WTC11 (cell line): ENCODE results near the gene MAML2.

Experiments used
- CTCF ChIP-seq: fragments of 200-600 bp; IDR thresholded peaks from 2 replicates; pipeline ENCODE4 v1.8.0; 2022; ENCODE audit warnings: antibody characterized with exemption
- JUN ChIP-seq: sonication (generic); formaldehyde crosslinking; IDR thresholded peaks from 2 replicates; pipeline ENCODE4 v1.8.0; 2023; ENCODE audit warnings: mild to moderate bottlenecking, missing genetic modification reagents
- ZBTB21 ChIP-seq: sonication (generic); formaldehyde crosslinking; IDR thresholded peaks from 2 replicates; pipeline ENCODE4 v1.8.1; 2023; ENCODE audit warnings: mild to moderate bottlenecking, missing genetic modification reagents, borderline replicate concordance
- TF ChIP-seq, protein P1 (sequence below): sonication (generic); formaldehyde crosslinking; conservative IDR thresholded peaks from 2 replicates; pipeline ENCODE4 v1.8.1; 2022; ENCODE audit warnings: mild to moderate bottlenecking, missing genetic modification reagents
- TF ChIP-seq, protein P2 (sequence below): sonication (generic); formaldehyde crosslinking; IDR thresholded peaks from 2 replicates; pipeline ENCODE4 v1.8.0; 2023; ENCODE audit warnings: mild to moderate bottlenecking, missing genetic modification reagents
- TF ChIP-seq, protein P3 (sequence below): sonication (generic); formaldehyde crosslinking; IDR thresholded peaks from 2 replicates; pipeline ENCODE4 v1.8.1; 2022; ENCODE audit warnings: low read depth, mild to moderate bottlenecking, moderate library complexity, missing genetic modification reagents, borderline replicate concordance

DNA sequence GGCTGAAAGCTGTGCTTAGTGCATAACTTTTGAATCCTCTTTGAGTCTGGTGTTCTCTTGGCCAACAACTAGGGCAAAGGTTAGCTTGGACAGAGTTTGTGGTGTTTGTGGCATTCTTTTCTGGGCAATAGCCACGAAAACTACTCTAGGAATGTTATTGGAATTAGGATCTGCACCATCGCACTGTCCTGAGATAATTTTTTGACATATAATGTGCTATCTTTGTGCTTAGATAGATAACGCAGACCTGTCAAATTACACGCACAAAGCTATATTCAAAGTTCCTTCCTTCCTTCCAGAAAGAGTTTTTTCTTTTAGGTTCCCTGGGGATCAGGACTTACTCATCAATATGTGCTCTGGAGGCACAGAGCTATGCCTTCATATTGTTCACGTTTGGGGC, 252.3 kb downstream of the MAML2 start:
- TF ChIP-seq CTCF, result no peak
- TF ChIP-seq, protein P1, sequence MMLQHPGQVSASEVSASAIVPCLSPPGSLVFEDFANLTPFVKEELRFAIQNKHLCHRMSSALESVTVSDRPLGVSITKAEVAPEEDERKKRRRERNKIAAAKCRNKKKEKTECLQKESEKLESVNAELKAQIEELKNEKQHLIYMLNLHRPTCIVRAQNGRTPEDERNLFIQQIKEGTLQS (CRISPR knock-in tag), result no peak
- TF ChIP-seq, protein P2, sequence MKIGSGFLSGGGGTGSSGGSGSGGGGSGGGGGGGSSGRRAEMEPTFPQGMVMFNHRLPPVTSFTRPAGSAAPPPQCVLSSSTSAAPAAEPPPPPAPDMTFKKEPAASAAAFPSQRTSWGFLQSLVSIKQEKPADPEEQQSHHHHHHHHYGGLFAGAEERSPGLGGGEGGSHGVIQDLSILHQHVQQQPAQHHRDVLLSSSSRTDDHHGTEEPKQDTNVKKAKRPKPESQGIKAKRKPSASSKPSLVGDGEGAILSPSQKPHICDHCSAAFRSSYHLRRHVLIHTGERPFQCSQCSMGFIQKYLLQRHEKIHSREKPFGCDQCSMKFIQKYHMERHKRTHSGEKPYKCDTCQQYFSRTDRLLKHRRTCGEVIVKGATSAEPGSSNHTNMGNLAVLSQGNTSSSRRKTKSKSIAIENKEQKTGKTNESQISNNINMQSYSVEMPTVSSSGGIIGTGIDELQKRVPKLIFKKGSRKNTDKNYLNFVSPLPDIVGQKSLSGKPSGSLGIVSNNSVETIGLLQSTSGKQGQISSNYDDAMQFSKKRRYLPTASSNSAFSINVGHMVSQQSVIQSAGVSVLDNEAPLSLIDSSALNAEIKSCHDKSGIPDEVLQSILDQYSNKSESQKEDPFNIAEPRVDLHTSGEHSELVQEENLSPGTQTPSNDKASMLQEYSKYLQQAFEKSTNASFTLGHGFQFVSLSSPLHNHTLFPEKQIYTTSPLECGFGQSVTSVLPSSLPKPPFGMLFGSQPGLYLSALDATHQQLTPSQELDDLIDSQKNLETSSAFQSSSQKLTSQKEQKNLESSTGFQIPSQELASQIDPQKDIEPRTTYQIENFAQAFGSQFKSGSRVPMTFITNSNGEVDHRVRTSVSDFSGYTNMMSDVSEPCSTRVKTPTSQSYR, result no peak
- TF ChIP-seq, protein P3, sequence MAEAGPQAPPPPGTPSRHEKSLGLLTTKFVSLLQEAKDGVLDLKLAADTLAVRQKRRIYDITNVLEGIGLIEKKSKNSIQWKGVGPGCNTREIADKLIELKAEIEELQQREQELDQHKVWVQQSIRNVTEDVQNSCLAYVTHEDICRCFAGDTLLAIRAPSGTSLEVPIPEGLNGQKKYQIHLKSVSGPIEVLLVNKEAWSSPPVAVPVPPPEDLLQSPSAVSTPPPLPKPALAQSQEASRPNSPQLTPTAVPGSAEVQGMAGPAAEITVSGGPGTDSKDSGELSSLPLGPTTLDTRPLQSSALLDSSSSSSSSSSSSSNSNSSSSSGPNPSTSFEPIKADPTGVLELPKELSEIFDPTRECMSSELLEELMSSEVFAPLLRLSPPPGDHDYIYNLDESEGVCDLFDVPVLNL (CRISPR knock-in tag), result no peak
- no peak for TF ChIP-seq ZBTB21 (CRISPR knock-in tag)
- no peak for TF ChIP-seq JUN
